Measurements from ENCODE around the gene HECW1.
"Not testable (repeated sequence)": the region's sequence is repeated elsewhere in the genome, so short reads cannot be mapped to it uniquely, and the experiment has no call there.

The HECW1 gene

DNA sequence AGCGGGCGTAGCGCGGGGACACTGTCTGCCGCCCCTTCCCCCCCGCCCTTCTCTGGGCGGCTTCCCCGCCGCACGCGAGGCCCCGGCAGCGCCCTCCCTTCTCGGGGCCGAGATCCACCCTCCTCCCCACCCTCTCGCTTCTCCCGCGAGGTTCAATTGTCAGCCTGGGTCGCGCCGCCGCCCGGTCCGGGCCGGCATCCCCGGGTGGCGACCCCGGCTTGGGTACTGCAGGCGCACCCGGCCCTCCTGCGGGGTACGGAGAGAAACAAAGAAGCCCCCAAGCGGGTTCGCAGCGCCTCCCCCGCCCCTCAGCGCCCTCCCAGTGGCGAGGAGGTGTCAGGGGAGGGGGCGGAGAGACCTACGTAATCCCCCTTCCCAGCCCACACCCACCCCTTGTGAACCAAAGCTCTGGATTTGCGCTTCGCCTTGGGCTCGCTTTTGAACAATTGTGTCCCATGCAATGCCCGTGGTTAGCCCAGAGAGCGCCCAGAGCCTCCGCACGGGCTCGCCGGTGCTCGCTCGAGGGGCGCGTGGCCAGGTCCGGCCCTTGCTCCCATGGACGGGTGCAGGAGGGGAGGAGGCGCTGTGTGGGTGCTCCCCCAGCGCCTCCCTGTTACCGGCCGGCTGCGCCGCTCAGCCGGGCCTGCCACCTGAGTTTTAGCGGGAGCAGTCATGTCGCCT lies 634 bp downstream of the HECW1 start:
- peak; percentile 23 for DNase-seq

DNA sequence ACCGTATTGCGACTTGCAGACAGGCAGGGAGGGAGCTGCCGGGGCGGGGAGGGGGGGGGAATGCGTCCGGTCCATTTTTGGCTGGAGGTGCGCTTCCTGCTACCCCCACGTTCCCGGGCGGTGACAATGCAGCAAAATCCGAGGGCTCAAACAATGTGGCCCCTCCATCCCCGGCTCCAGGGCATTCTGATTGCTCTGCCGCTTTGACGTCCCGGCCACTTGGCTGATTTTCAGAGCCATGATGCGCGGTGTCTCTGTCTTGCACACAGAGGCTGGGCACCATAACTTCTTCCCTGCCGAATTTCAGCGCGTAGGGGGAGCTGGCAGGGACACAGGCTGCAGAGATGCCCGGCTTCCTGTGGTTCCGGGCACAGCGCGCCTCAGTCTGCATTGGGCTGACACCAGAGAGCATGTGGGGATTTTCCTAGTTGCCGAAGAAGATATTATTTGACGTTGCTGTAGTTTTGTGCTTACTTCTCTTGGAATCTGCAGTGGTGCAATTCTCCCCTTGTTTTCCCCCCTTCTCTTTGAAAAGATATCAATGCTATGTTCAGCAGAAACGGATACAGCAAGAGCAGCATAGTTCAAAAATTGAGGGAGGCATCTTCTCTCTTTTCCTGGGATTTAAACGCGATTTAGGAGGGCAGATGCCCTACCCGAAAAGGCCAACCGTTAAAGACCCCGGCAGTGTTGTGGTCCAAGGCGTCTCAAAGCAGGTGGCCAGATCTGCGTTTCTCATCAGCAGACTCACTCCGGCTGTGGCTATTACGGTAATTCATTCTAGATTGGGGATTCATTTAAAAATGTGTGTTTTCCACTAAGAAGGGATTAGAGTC lies 1.4 kb downstream of the HECW1 start:
- DNase-seq: no peak

DNA sequence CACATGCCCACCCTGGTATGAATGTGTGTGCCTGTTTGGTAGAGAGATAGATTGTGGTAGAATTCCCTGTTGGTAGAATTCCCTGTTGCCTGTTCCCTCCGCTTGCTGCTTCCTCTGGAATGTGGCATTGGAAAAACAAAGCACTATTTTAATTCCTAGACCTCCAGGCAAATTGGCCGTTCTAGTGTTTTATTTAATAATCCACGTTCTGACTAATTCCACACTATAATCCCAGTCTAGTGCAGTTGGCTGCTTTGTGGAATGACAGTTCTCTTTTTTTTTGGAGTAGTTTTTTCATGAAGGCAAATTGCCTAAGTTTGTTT lies 2.0 kb downstream of the HECW1 start:
- DNase-seq: no peak

DNA sequence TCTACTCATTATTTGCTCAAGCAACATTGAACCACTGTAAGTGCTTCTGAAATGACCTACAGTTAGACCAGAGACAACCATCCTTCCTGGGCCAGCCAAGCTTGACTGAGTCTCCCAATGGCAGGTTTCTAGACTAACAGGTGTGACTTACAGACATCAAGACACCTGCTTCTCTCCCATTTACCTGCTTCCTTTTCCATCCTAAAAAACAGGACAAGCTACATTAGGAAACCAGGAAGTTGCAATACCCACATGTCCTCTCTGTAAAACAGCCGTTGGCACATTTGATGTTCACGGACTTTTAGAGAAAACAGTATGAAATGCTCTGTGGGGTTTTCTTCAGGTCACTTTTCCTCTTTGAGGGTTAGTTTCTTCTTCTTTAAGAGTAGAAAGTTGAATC lies 4.0 kb downstream of the HECW1 start:
- no peak for DNase-seq

DNA sequence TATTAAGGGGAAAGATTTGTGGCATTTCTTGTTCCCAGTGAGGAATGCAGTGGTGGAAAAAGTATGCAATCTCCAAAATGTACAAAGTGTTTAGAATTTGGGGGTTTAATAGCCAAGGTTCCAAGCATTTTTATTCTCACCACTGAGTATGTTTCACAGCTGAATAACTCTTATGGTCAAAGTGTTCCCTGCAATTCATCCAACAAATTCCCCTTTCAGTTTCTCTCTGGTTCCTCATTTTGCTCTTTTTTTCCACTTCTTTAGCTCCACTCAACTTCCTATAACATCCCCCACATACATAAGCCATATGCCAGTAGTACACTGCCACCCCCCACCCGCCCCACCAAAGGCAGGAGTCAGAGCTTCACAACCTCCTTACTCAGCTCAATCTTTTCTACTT lies 4.6 kb downstream of the HECW1 start:
- DNase-seq: no peak

DNA sequence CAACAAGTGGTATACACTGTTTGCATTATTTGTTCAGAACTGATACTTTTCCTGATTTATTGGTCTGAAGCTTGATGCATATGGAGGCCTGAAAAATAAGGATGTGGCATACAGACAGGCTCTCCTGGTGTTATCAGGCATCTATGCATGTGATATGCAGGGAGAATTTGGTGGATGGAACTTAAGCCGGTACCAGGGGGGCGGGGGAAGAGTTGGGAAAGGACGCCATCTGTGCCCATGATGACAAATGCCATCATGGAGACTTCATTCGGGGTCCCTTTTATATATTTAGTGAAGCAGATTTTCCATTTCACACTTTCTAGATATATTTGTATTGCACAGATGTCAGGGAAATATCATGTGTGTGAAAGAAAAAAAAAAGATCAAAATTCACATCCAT lies 5.4 kb downstream of the HECW1 start:
- no peak for DNase-seq

DNA sequence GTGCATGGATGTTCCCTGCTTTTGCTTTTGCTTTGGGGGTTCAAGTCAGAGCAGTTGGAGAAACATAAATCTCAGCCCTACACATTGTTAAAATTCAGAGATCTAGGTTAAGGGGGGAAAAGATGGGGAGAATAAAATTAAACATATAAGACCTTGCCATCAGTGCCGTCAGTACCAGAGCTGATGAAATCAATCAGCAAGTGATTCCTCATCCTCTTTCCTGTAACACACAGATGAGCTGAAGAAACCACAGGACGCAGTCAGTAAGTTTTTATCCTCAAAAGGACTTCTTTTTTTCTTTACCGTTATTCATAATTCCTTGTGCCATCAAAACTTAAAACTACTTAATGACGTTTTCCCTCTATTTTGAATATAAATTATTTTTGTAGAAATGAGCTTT lies 5.9 kb downstream of the HECW1 start:
- DNase-seq: no peak

DNA sequence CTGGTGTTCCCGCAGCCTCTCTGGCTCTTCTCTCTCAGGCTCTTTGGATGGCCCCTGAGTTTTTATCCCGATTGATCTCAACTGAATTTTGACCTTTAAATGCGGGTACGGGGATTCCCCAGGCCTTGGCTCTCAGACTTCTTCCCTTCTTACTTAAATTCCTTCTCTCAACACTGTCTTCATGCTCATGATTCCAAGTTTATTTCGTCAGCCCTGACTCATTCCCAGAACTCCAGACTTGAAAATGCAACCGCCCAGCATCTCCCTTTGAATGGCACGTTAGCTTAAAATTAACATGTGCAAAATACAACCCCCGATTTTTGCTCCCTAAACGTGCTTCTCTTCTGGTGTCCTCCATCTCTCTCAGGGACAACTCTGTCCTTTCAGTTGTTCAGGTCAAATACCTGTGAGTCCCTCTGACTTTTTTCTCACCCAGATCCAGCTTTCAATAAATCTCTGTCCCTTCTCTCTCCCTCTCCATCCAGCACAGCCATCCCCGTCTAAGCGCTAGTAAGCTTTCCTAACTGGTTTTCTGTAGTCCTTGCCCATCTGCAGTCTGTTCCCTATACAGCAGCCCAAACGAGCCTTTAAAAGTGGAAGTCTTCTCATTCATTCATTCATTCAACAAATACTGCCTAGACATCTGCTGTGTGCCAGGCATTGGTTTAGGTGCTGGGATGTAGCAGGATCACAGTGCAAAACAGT lies 7.1 kb downstream of the HECW1 start:
- no peak for DNase-seq

DNA sequence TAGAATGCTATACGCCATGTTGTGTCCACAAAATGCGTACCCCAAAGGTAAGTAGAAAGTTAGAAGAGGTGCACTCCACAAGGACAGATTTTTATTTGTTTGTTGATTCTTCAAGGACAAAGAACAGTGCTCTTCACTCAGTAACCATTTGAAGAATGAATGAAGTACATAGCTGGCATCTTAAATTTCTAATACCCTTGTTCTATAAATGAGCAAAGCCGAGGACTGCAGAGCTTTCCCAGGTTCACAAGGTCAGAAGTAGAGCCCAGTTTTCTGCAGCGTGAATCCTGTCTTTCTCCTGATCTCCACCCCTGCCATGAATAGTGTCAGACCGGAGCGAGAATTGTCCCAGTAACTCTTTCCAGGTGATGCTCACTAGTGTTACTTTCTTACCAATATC lies 9.5 kb downstream of the HECW1 start:
- no peak for DNase-seq

DNA sequence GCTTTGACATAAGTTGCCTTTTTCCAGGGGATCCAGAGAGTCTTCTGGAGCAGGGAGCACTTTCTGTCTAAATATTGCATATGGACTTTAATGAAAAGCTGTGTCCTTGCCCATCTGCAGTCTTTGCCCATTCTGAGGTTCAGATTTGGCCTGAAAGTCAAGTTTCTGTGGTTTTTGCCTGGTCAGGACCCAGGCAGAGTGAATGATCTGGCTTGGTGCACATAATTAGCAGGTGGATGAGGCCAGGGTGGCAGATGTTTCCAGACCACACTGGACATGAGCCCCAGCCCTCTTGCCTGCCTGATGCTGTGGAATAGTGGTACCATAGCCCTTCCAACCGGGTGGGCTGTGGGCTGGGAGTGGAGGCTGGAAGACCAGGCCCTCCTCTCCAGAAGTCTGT lies 11.0 kb downstream of the HECW1 start:
- DNase-seq: no peak

DNA sequence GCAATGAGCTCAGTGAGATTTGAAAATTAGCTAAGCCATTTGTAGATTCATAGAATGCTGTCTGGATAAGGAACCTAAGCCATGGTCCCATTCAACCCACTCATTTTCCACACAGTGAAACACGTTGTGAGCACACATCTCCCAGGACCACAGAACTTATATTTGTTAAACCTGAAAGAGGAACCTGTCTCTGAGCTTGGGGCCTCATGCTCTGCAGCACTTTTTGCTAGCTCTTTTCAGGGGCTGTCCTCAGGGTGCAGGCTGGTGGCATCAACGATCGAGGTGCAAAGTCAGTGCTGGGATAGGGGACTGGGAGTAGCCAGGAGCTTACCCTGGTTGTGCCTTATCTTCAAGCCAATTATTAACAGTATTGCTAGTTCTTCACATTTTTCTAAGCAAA lies 11.9 kb downstream of the HECW1 start:
- no peak for DNase-seq

DNA sequence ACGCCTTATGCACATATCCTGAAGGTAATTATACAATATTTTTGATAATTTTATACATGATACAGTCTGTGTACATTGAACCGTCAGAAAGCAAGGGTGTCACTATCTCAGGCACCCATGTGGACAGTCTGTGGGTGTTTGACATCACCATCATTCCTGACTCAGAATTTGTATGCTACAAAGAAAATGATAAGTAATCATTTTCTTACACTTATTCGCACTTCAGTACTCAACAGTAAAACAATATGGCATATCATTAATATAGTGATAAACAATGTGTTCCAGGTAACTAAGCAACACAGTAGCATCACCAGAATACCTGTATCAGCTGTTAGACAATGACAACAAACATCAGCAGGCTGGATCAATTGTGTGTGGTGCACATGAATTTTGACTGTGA lies 17.9 kb downstream of the HECW1 start:
- DNase-seq: no peak

DNA sequence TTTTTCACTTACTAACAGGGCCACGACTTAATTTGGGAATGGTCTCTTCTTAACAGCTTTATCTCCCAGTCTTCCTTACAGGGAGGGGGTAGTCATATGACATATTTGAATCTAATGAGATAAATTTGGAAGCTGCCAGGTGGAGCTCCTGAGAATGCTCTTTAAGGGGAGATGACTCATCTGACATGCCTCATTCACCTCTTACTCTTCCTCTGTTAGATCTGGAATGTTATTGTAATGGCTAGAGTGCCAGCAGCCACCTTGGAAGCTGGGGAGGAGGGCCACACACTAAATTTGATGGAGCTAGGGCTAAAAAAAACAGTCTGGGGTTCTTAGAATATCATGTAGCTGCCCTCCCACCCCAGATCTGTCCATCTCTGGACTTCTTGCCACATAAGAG lies 22.7 kb downstream of the HECW1 start:
- no peak for DNase-seq

DNA sequence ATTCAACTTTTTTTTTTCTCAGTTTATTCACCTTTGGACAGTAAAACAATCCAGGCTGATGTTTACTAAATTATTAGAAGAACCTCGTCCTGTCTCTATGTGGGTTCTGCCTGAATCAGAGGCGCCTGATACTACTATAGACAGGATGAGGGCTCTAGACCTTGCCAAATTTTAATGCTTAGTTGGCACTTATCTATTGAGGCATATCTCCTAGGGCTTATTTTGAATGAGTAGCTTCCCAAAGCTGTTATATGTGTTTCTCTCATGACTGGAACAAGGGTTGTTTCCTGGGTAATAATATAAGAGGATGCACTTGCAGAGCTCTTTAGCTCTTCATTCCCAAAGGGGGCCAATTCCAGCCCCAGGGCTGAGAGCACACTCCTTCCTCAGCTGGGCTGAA lies 23.6 kb downstream of the HECW1 start:
- DNase-seq: no peak

DNA sequence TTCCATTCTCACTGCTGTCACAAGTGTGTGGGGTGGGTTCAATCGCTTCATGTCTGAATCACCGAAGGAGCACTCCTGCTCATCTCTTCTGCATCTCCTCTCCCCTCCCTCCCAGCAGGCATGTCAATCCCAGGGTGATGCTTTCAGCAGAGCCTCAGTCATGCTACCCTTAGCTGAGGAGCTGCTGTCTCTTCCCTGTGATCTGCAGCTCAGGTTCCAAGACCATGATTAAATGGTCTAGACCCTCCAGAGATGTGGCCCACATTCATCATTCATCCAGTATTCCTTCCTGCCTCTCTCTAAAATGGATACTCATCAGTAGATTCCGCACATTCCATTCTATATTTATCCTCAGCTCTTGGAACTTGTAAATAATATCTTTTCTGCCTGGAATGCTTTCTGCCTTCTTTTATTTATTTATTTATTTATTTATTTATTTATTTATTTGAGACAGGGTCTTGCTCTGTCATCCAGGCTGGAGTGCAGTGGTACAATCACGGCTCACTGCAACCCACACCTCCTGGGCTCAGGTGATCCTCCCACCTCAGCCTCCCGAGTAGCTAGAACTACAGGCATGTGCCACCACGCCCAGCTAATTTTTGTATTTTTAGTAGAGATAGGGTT lies 24.8 kb downstream of the HECW1 start:
- DNase-seq: not testable (repeated sequence)

DNA sequence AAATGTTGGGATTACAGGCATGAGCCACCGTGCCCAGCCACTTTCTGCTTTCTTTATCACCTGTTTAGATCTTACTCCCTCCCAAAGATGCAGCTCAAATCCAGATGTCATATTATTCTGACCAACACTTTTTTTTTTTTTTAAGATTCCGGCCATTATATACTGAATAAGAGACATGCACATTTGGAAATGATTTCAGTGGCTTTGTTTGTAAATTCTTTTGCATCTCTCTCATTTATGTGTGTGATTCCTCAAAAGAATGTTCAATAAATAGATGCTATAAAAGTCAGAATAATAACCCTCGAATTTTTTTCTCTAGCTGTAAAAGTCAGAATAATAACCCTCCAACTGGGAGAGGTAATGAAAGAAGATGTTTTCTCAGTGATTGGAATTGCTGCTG lies 25.4 kb downstream of the HECW1 start:
- no peak for DNase-seq

DNA sequence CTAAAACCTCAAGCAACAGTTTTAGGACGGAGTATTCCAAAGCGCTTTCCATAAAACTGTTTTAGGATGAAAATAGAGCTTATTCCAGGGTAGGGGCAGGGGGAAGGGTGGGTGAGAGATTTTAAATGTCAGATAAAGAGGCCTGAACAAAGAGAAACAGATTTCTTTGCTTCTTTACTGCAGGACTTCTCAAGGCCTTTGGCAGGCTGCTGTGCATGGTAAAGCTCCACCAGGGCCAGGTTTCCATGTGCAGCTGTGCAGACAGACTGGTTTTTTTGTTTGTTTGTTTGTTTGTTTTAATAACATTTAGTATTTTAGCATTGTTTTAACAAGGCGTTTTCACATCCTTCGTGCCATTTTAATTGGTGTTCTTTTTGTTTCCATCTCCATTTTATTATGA lies 26.3 kb downstream of the HECW1 start:
- DNase-seq: no peak

DNA sequence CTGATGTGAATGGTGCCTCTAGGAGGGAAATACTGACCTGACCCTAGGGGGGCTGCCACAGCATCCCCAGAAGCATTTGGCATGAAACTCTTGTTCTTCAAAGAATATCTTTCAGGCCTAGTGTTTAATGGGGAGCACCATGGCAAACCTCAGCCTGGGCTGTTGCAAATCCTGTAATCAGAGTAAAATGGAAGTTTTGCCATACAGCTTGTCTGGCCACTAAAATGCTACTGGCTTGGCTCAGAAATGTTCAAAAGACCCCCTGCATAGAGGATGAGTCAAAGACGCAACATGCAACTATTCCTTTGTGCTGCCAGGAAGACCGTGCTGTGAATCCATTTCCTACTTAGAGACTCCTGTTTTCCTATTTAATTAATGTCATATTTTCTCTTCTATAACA lies 26.7 kb downstream of the HECW1 start:
- no peak for DNase-seq

DNA sequence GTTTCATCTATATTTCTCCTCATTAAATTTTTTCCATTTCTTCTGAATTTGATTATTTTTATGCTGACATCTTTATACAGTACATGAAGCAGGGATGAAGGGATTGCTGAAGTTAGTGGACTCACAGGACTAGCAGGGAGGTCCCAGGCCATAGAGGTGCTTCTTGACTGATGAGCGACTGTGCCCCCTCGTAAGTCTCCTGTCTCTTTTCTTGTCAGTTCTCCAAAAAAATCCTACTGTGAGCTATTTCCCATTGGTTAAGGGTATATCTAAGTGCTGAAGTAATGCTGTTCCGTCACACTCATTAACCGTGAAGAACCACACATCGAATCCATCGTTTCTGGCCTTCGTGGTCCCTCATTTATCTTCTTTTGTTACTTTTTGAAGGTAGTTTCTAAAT lies 27.7 kb downstream of the HECW1 start:
- DNase-seq: no peak

DNA sequence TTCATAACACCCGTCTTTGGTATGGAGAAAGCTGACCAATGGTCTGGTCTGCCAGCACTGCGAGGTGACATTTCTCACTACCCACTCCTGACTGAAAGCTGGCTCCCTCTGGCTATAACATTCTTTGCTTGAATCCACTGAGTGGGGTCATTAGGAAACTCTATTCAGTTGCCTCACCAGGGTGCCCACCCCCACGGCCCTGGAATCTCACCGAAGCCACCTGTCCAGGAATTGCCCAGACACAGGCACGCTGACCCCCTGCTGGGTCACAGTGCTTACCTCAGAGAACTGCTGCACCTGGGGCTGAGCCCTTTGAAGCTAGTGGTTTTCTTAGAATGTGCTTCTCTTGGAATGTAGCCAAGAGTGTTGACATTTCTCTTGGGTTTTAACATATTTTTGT lies 28.6 kb downstream of the HECW1 start:
- no peak for DNase-seq

DNA sequence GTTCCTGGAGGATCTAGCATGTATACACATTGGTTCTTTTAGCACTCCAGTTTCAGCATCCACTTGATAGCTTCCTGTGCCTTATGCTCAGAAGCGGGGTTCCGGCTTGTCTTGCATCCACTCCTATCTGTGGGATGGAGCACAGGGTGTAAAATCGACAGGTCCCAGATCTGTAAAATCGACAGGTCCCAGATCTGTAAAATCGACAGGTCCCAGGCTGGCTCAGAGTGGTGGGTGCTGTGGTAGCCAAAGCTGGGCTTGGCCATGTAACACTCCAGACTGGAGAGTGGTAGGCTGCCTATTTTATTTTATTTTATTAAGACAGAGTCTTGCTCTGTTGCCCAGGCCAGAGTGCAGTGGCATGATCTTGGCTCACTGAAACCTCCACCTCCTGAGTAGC lies 30.3 kb downstream of the HECW1 start:
- DNase-seq: no peak

DNA sequence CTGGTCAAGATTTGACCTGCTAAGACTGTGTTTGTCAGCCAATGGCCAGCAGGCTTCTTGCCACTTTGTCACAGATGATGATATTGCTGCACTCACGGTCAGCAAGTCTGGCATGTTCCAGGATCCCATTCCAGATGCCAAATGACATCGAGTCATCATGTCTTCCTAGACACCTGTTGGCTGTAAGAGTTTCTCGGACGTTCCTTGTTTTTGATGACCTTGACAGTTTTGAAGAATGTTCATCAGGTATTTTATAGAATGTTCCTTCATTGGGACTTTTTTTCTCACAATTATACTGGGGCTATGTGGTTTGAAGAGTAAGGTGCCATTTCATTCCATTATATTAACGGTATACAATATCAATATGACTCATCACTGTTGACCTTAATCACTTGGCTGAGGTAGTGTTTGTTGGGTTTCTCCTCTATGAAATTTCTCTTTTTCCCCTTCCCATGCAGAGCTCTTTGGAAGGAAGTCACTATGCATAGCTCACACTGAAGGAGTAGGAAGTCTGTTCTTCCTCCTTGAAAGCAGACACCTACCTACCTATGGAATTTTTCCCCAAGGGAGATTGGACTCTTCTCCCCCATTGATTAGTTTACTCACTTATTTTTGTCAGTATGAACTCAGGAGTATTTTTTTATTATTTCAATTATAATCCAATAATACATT lies 31.6 kb downstream of the HECW1 start:
- no peak for DNase-seq

DNA sequence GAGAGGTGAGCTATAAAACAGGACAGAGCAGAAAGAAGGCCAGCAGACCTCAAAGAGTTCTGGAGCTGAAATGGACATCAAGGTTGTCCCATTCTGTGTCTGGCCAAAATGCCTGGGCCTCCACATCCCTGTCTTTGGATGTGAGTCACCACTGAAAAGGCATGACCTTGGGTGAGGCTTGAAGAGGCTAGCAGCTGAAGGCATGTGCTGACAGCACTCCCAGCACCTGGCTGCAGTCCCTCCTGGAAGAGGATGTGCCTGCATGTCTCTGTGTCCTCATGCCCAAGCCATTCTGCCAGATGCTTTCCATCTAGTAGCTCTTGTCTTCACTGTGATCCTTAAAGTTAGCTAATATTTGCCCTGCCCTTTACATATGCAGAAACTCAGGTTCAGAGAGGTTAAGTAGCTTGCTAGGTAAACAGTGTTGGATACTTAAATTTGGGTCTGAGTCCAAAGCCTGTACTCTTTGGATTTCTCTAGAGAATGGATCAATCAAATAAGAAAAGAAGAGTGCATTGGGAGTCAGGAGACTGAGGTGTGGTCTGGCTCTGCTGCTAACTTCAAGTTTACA lies 35.8 kb downstream of the HECW1 start:
- DNase-seq: no peak

Data from DMS79 treated with DMSO at 0.1 percent for 48 hours (cell line).